SIG-M5 treated with dmso at 0.1 percent for 504 hours (cell line): ENCODE results near the gene MINAR1.
"Not testable (repeated sequence)": the region's sequence is repeated elsewhere in the genome, so short reads cannot be mapped to it uniquely, and the experiment has no call there.

Experiments
- DNase-seq: peaks from one replicate; lab custom pipeline; 2025; ENCODE audit not compliant: unreplicated experiment; lab: John Stamatoyannopoulos, UW

Gene MINAR1, protein sequence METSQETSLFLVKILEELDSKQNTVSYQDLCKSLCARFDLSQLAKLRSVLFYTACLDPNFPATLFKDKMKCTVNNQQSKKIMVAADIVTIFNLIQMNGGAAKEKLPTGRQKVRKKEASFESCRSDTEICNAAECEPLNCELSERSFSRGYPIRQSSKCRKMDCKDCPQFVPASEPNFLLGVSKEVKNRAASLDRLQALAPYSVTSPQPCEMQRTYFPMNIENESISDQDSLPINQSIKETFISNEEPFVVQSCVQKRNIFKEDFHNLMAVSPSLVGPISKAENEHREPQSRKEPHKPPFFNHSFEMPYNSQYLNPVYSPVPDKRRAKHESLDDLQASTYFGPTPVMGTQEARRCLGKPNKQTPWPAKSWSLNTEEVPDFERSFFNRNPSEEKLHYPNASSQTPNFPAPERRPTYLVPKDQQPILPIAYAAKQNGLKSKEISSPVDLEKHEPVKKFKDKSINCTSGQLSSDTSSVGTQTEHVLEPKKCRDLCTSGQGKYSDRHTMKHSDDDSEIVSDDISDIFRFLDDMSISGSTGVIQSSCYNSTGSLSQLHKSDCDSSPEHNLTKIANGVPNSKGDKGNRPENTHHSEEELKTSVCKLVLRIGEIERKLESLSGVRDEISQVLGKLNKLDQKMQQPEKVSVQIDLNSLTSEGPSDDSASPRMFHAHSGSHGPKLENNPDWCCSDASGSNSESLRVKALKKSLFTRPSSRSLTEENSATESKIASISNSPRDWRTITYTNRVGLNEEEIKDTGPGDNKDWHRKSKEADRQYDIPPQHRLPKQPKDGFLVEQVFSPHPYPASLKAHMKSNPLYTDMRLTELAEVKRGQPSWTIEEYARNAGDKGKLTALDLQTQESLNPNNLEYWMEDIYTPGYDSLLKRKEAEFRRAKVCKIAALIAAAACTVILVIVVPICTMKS

DNA sequence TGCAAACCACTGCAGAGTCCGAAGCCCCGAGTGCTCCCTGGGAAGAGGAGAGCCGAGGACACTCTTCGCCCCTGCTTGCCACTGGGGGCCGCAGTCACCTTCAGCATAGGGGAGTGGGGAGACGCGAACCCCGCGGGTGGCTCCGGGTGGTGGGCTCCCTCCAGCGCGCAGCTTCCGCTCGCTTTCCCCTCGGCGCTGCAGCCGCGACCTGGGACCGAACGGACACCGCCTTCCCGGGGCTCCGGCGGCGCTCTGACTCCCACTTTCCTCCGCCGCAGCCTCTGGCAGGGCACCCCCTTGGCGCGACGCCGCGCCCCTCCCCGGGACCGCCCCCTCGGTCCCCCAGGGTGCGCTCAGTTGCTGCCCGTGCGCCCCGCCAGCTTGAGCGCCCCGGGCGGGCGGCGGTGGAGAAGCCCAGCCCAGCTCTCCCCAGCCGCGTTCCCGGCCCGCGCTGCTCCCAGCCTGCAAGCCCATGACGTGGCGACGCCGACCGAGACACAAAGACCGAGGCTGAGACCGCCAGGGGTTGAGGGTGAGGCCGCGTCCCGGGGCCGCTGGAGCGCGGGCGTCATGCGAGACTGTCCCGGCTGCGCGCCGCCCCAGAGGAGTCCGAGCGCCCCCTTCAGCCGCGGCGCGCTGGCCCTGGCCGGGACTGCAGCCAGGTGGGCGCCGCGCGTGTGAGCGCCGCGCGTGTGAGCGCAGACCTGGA, at the start of gene MINAR1:
TSS of gene MINAR1 (plus strand) at position 701 of the 709 bp plus-strand sequence. CDS start 23,812 bp downstream, outside the sequence.
- no peak for DNase-seq

DNA sequence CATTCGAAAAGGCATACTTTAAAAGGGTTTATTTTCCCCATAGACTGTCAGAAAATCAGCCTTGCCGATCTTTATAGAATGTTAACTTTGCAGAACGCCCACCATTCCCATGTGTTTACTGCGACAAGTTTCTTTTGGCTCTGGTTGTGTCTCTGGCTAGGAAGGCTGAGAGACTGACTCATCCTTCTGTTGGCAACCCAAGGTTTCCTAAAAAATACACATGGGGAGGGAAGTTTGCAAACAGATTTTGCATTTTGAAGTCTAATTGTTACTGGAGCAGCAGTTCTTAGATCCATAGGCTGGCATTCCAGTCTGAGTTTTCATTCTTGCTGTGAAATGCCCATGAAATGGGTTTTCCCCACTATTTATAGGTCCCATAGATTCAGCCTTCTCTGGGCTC, 37.9 kb upstream of the MINAR1 start:
- DNase-seq, result no peak

DNA sequence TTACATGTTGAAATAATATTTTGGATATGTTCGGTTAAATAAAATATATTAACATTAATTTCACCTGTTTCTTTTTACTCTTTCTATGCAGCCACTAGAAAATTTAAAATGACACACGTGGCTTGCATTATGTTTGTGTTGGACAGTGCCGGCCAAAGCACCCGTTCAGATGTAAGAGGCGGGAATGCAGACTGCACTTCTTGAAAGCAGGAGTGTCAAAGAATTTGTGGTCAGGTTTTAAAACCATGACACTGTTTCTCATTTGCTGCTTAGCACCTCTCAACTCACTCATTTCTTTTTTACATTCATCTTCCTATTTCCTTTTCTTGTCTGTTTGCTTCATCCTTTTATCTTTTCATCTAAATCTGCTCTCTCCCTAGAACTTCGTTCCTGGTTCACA, 35.3 kb upstream of the MINAR1 start:
- DNase-seq, result no peak

DNA sequence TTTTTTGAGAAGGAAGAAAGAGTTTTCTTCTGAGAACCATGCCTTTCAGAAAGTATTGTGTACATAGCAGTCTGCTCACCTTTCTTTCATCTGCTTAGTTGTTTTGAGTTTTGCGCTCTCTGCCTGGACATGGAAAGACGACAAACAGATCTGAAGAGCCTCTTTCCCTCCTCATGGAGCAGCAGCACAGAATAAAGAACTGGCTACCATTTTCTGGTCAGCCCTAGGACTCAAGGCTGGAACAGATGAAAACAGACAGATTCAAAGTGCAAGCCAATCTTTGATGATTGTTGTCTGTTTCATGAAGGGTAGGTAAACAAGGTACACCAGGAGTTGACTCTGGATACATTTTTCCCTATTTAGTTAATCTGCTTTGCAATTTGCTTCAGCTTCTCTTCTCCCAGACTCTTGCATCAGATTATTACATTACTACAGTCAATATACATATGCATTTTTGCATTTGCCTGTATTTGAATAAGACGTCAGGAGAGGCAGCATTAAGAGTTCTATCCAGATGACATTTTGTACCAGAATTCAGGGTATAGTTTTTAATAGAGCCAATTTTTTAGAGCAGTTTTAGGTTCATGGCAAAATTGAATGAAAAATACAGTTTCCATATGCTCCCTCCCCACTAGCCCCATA, 34.7 kb upstream of the MINAR1 start:
- DNase-seq, result no peak

DNA sequence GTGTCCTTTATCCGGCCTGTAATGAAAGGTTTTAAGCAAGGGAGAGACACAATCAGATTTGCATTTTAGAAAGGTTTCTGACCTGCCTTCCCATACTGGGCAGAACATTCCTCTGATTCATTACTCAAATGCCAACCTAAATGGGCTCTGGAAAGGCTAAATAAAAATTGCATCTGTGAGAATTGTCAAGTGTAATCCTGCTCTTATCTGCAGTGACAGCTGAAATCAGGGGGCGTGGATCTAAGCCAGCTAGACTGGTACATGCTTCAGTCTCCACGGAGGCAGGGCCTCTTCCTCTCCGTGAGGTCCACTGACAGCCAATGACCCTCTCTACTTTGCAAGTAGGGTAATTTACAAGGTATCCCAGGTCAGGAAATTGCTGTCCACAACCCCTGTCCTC, 32.5 kb upstream of the MINAR1 start:
- DNase-seq, result no peak

DNA sequence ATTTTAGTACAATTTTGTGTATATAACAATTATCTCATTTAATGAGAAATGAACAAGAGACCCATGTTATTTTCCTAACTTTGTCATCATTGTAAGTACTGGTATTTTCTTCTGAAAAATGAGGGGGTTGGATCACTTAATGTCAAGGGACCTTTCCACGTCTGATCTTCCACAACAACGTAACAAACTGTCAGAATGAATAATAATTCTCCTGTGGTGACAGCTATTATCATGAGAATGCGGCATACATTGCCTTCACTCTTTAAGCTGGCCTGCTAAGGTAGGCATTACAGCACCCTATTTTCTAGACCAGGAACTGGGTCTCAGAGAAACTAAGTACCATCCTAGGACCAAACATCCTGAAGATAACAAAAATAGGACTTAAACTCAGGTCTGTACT, 31.5 kb upstream of the MINAR1 start:
- DNase-seq, result no peak

DNA sequence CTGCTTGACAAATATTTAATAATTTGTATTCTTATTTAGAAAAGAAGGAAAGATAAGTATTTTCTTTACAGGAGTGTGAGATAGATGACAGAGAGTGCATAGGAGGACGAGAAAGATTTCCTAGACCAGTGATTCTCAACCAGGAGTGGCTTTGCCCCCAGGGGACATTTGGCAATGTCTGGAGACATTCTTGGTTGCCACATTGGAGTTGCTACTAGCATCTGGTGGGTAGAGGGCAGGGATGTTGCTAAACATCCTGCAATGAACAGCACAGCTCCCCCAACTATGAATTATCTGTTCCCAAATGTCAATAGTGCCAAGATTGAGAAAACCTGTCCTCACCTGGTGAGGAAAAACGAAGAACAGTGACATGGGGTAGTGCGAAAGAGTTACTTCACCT, 30.8 kb upstream of the MINAR1 start:
- DNase-seq, result no peak

DNA sequence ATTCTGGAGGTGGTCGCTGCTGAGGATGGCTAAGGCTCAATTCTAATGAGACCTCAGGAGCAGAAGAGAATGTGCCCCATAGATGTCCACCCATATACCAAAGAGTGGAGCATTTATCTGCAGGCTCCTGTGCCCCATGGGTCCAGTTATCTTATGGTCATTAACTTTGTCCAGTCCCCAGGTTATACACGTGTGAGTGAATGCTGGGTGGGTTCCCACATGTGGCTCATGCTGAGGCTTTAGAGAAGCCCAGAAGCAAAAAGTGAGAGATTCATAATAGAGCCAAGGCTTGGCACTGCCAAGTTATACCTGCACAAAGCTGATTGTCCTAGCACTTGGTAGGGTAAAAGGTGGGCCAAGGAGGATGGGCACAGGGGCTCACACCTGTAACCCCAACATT, 30.0 kb upstream of the MINAR1 start:
- no peak for DNase-seq

DNA sequence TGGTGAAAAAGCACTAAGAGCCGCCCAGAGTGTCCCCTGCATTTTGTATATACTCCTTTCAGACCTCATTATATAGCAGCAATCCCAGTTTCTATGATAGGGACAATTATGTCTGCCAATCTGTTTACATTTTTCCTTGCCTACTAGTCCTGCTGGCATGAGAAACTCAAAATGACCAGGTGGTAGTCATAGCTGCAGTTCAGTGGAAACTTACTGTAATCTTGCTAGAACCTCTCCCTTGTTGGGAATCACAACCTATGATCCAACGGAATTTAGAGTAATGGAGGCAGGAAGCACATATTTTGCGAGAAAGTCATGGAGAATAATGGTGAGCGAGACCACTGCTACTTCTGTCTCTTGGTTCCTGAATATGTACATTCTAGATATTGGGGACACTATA, 28.6 kb upstream of the MINAR1 start:
- DNase-seq, result no peak

DNA sequence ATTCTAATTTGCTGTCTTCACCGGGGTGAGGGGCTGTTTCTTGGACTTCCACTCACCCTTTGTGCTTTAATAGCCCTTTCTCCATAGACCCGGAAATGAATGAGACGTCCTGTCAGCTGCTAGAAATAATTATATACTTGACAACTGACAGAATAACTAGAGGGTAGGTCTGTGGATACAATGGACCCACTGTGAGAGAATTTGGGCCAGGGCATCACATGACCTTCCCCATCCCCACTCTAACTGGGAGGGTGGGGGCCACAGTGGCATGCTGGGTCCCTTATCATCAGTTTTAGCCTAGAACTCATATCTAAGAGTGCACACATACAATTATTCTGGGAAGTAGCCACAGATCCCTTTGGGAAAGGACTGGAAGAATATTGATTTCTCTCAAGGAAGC, 25.9 kb upstream of the MINAR1 start:
- DNase-seq, result no peak

DNA sequence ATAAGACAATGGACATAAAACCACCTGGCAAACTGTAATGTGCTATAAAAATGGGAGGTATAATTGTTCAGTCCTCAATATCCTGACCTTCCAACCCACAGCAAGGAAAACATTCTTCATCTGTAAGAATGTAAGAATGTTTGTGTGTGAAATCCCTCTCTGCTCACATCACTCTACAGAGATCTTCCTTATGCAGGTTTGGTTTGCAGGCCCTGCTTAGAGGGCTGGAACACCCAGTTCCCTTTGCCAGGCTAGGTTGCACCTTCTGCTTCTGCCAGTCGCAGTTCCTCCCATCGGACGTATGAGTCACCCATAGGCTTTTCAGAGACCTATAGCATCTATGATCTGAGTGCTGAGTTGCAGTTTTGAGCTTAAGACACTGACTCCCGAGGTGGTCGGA, 24.1 kb upstream of the MINAR1 start:
- no peak for DNase-seq

DNA sequence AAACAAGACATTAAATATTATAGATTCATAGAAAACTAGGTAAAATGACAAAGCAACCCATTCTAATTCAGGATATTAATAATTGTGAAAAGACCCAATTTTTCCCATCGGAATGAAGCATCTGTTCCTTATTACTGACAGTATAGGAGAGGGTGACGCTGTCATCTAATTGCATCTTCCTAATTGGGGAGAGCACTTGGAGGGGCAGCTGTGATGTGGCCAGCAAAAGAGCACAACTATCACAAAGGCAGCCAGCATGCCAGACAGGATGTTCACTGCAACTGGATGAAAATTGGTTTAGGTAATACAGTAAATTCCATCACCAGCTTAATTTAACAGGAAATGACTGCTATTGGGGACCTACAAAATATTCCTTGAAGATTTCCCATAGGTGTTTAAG, 21.9 kb upstream of the MINAR1 start:
- DNase-seq, result no peak

DNA sequence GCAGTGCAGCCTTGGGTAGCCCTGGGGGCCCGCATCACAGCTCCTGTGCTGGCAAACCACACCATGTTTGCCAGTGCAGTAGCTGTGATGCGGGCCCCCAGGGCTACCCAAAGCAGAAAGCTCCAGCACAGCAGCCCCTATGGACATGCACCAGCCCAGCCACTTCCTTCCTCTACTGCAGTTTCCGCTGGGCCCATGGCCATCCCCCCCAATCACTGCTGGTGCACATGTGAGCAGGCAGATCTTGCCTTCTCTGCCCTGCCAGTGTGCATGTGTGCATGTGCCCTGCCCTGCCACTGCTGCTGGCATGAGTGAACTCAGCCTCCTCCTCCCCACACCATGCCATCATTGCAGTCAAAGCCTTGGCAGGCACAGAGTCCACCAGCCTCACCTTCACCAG, 20.1 kb upstream of the MINAR1 start:
- no peak for DNase-seq

DNA sequence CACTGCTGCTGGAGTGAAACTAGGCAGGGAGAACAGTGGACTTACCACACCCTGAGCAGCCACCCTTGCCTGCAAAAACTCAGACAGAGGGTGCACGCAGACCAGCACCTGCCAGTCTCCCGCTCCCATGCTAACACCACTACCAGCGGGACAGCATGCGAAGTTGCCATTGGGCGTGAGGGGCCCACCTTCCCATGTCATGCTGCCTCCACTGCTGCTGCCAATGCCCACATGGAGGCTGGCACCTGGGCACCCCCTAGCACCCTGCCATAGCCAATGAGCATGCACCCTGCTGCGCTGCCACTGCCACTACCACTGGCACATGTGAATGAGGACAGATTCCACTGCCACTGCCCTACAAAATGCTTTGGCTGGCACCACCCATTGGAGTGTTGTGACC, 19.7 kb upstream of the MINAR1 start:
- no peak for DNase-seq

DNA sequence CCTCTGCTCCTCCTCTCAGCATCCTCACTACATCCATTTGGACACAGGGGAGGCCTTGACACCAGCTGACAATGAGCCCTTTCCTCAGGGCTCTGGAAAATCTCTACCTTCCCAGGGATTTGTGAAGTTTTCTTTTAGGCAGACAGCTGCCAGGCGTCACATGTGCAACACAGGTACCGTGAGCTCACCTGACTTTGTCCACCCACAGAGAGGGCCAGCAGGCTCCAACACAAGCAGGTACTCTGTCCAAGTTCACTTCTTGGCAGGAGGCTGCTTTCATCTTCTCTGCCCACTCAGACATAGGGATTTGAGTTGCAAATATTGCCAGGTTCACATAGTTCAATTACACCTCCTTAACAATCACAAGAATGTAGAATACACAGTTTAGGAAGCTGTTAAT, 15.3 kb upstream of the MINAR1 start:
- DNase-seq, result no peak

DNA sequence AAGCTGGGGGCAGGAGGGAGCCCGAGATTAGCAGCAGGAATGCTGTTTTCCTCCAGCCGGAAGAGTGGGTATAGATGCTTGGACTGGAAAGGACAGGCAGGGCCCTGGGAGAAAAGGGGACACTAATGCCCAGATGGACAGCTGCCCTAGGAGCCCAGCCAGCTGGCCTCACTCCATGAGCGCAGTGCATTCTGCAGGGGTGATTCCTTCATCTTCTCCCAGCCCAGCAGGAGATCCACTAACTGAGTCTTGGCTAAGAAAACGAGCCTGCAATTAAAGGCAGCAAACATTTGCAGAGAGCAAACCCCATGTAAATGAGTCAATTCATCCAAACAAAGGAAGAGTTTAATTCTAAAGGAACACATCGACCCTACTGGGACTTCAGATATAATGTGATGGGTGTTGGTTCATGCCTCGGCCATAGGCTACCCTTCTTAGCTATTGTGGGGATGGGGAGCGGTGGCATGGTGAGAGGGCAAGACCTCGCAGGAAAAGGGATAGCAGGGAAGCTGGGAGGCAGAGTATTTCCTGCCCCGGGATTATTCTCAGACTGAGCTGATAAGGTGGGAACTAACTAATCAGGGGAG, 13.3 kb upstream of the MINAR1 start:
- no peak for DNase-seq

DNA sequence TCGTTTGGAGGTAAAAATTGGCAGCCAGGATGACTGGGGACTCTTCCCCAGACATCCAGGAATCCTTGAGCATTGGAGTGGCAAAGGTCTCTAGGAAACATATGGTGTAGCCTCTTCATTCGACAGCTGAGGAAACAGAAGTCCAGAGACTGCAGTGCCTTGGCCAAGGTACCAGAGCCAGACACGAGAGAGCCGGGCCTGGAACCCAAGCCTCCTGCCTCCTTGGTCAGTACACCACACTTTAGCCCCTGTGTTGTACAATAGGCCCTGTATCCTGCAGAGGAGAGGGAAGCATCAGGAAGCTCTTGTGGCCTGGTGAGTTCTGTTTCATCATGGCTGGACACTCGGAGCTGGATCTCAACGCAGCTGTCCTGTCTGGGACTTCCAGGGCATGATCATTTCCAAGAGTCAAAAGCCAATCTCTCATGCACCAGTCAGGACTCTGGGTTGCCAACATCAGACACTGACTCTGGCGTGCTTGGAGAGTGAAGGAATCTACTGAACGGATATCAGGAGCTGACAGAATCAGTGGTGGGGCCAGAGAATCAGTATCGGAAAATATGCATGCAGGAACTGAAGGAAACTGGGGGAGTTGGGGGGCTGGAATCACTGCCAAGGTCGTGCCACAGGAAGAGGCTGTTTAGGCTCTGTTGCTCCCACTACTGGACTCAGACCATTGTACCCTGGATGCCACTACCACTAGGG, 6.4 kb upstream of the MINAR1 start:
- no peak for DNase-seq

DNA sequence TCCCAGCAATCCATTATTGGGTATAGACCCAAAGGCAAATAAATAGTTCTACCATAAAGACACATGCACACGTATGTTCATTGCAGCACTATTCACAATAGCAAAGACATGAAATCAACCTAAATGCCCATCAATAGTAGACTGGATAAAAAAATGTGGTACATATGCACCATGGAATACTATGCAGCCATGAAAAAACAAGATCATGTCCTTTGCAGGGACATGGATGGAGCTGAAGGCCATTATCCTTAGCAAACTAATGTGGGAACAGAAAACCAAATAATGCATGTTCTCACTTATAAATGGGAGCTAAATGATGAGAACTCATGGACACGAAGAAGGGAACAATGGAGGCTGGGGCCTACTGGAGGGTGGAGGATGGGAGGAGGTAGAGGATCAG, 5.2 kb upstream of the MINAR1 start:
- not testable (repeated sequence) for DNase-seq

DNA sequence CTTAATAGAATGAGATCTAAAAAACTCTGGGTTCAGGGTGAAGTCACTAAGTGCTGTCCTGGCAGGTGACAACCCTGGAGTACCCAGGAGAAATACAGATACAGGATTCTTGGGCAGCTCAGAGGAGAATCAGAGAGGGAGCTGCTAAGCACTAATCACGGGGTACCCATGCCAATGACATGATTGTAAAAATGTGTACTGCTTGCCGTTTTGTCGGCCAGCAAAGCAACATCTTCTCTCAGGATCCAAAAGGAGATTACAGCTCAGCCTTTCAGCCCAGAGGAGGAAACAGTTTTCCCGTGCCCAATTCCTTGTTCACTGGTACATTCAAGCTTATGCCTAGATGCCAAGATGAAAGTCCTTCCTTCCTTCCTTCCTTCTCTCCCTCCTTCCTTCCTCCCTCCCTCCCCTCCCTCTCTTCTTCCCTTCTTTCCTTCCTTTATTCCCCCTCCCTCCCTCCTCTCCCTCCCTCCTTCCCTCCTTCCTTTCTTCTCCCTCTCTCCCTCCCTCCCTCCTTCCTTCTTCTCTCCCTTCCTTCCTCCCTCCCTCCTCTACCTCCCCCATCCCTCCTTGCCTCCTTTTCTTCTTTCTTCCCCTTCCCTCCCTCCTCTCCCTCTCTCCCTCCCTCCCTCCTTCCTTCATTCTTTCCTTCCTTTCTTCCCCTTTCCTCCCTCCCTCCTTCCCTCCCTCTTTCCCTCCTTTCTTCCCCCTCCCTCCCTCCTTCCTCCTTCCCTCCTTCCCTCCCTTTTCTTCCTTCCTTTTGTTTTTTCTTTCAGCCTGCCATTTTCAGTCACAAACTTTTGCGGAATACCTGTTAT, 4.1 kb upstream of the MINAR1 start:
- DNase-seq, result no peak
